ENCODE results near the gene CERS5. TPM values are rescaled to one million over a fixed set of nuclear protein-coding genes. Genes with fewer than 3 reads are reported as not detected.

The CERS5 gene
- polyA plus RNA-seq, 1 of the 3 experiments (the other 2 are of a cell fraction) = 56.9 TPM

GRCh38 chr12:50200552-50201273, 33.5 kb upstream of the CERS5 start (continued):
- TF ChIP-seq CHD2 (IDR thresholded peaks at IDR 0.05; ENCODE audit: low read length, partially characterized antibody) (peak; percentile 55), RCOR1 (IDR thresholded peaks at IDR 0.05; ENCODE audit: low read length) (peak; percentile 90), RXRA (IDR thresholded peaks at IDR 0.05; ENCODE audit: borderline replicate concordance, low read depth) (no peak; the same call in 1 of the 2 replicates), FOSL2 (IDR thresholded peaks at IDR 0.05; ENCODE audit: borderline replicate concordance, low read depth) (no peak), MEF2A (IDR thresholded peaks at IDR 0.05; ENCODE audit: borderline replicate concordance, low read depth) (0 out of 2 replicates have a peak, but pooled peaks have one; percentile 6), RFX5 (IDR thresholded peaks at IDR 0.05; ENCODE audit: low read length) (no peak), GATA2 (CRISPR knock-in tag; IDR thresholded peaks at IDR 0.05) (no peak), ELF1 (IDR thresholded peaks at IDR 0.05) (no peak), SMC3 (IDR thresholded peaks at IDR 0.05; ENCODE audit: low read depth, low read length) (no peak), USF2 (IDR thresholded peaks at IDR 0.05; ENCODE audit: borderline replicate concordance, low read depth, low read length) (no peak), FOXM1 (IDR thresholded peaks at IDR 0.05; ENCODE audit: low read depth) (no peak), YY1 (IDR thresholded peaks at IDR 0.05; ENCODE audit: low read depth) (no peak), POLR2AphosphoS5 (IDR thresholded peaks at IDR 0.05; ENCODE audit: low read depth, low read length) (no peak), CTCF (IDR thresholded peaks at IDR 0.05) (no peak), SIN3A (IDR thresholded peaks at IDR 0.05; ENCODE audit: borderline replicate concordance, low read depth, low read length) (no peak), GABPA (IDR thresholded peaks at IDR 0.05; ENCODE audit: low read depth) (no peak), RAD21 (IDR thresholded peaks at IDR 0.05; ENCODE audit: low read length) (no peak)
- TF ChIP-seq, protein P1, sequence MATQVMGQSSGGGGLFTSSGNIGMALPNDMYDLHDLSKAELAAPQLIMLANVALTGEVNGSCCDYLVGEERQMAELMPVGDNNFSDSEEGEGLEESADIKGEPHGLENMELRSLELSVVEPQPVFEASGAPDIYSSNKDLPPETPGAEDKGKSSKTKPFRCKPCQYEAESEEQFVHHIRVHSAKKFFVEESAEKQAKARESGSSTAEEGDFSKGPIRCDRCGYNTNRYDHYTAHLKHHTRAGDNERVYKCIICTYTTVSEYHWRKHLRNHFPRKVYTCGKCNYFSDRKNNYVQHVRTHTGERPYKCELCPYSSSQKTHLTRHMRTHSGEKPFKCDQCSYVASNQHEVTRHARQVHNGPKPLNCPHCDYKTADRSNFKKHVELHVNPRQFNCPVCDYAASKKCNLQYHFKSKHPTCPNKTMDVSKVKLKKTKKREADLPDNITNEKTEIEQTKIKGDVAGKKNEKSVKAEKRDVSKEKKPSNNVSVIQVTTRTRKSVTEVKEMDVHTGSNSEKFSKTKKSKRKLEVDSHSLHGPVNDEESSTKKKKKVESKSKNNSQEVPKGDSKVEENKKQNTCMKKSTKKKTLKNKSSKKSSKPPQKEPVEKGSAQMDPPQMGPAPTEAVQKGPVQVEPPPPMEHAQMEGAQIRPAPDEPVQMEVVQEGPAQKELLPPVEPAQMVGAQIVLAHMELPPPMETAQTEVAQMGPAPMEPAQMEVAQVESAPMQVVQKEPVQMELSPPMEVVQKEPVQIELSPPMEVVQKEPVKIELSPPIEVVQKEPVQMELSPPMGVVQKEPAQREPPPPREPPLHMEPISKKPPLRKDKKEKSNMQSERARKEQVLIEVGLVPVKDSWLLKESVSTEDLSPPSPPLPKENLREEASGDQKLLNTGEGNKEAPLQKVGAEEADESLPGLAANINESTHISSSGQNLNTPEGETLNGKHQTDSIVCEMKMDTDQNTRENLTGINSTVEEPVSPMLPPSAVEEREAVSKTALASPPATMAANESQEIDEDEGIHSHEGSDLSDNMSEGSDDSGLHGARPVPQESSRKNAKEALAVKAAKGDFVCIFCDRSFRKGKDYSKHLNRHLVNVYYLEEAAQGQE (IDR thresholded peaks at IDR 0.05; ENCODE audit: low read depth, low read length) = no peak
